IPS-NIHi11 (cell line): ENCODE measurements around the gene LSM2.
"Not testable (repeated sequence)": the region's sequence is repeated elsewhere in the genome, so short reads cannot be mapped to it uniquely, and the experiment has no call there.

Experiments used
- DNase-seq: peaks from one replicate; pipeline ENCODE4 v3.0.0; 2012; ENCODE audit warnings: mixed read lengths, low spot score

Gene LSM2

GRCh38 chr6:31797588-31797987 is 9.2 kb downstream of the LSM2 start:
- DNase-seq, result no peak

GRCh38 chr6:31796993-31797385 is 9.8 kb downstream of the LSM2 start:
- no peak for DNase-seq

GRCh38 chr6:31795616-31796298 is 11.0 kb downstream of the LSM2 start, which contains the start of gene VARS1:
TSS of gene VARS1 (minus strand) at chr6:31795752. CDS start at chr6:31795217, 535 bp downstream.
- peak; percentile 99 for DNase-seq

- peak; percentile 49 for DNase-seq
These were observed 11.7 kb downstream of the LSM2 start for GRCh38 chr6:31794866-31795615.

GRCh38 chr6:31794294-31794865 is 12.4 kb downstream of the LSM2 start:
- DNase-seq, result peak; percentile 33

GRCh38 chr6:31793927-31794245 is 12.9 kb downstream of the LSM2 start:
- not testable (repeated sequence) for DNase-seq

- peak; percentile 5 for DNase-seq
These were observed 14.0 kb downstream of the LSM2 start for GRCh38 chr6:31792761-31793171.

GRCh38 chr6:31792090-31792374 is 14.7 kb downstream of the LSM2 start:
- no peak for DNase-seq

- DNase-seq, result peak; percentile 87
These were observed 15.3 kb downstream of the LSM2 start for GRCh38 chr6:31791324-31792089.

- peak; percentile 2 for DNase-seq
These were observed 21.3 kb downstream of the LSM2 start for GRCh38 chr6:31785475-31785874.

- DNase-seq, result peak; percentile 2
These were observed 22.5 kb downstream of the LSM2 start for GRCh38 chr6:31784098-31784925.

GRCh38 chr6:31782126-31782855 is 24.5 kb downstream of the LSM2 start:
- DNase-seq, result no peak

- no peak for DNase-seq
These were observed 25.3 kb downstream of the LSM2 start for GRCh38 chr6:31781244-31782125.

- no peak for DNase-seq
These were observed 26.1 kb downstream of the LSM2 start for GRCh38 chr6:31780507-31781243.

GRCh38 chr6:31779908-31780307 is 26.9 kb downstream of the LSM2 start:
- DNase-seq, result no peak

- DNase-seq, result no peak
These were observed 27.5 kb downstream of the LSM2 start for GRCh38 chr6:31778999-31779885.

GRCh38 chr6:31778193-31778592 is 28.6 kb downstream of the LSM2 start:
- DNase-seq, result no peak

GRCh38 chr6:31777667-31778050 is 29.1 kb downstream of the LSM2 start:
- no peak for DNase-seq
